Glomerular endothelial cell (primary cell): ENCODE measurements around the gene ASCC2. TPM values are rescaled to one million over a fixed set of nuclear protein-coding genes. Genes with fewer than 3 reads are reported as not detected.

ENCODE experiments used
- DNase-seq: peaks from one replicate; pipeline ENCODE4 v3.0.0-alpha.2; 2011; ENCODE audit warnings: low read depth, low spot score; ENCODE audit errors: extremely low read depth
- total RNA-seq: library from RNA; depleted of rRNA; stranded (reverse); fragments of >200 nt; gene quantifications from 2 replicates; pipeline ENCODE4 v1.2.3, GENCODE V29; 2015

ASCC2 gene
- total RNA-seq, 1 donor from 2014 or later, result 57.2 TPM

DNA sequence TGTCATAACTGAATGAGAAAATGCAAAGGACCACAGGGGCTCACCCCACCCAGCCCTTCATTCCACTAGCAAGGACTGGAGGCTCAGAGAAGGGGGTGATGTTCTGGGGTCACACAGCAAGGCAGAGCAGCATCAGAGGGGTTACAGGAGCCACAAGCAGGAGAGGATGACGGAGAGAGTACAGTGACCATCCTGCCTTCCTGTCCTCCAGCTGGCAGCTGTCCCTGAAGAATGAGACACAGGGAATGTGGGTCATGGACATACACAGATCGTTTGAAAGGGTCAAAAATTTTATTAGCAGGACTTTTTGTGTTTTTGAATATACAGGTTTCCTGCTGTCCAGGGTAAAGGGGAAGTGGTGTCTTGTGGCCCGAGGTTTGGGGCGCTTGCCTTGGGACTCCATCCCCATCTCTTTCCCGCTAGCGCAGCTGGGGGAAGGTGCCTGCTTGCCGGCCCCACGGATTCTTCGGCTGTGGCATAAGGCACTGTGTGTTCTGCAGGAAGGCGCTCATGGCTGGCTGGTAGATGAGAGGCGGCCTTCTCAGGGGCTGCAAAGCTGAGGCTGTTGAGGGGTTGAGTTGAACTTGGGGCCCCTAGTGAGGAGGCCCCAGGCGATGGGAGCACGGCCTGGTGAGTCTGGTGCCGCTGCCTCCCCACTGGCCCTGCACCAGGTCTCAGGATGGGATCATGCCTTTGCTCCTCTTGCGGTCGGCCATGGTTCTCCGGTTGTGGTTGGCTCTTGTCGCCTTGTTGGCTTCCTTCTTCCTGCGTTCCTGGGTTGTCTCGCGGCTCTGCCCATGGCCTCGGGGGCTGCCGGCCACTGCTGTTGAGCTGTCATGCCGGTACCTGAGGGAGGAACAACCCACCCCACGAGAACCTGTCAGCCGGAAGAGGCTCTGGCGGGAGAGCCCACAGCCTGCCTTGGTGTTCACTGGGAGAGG is 49.5 kb downstream of the ASCC2 start:
- DNase-seq, result no peak

DNA sequence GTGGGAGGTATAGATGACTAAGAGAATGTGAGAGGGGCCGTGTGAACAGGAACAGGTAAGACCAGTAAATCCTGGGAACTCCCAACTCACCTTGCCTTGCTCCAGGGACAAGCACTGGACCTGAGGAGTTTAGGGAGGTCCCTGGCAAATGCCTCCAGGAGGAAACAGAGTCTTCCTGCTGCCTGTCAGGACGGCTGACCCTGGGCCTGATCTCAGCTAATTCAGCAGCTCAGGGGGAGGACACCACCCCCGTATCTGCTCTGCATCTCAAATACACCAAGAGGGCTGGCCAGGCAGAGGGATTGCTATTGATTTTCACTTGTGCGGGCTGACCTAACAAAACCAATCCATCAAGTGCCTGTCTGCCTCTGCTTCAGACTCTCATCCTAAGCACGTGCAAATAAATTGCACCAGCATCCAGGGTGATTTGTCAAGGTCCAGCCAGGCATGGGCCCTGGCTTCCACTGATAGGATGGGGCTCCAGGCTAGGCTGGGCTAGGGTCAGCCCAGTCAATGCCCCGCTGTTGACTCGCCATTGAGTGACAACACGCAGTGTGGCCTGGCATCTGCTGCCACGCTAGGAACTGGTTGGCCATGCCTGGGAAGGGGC is 50.6 kb downstream of the ASCC2 start:
- DNase-seq, result no peak

DNA sequence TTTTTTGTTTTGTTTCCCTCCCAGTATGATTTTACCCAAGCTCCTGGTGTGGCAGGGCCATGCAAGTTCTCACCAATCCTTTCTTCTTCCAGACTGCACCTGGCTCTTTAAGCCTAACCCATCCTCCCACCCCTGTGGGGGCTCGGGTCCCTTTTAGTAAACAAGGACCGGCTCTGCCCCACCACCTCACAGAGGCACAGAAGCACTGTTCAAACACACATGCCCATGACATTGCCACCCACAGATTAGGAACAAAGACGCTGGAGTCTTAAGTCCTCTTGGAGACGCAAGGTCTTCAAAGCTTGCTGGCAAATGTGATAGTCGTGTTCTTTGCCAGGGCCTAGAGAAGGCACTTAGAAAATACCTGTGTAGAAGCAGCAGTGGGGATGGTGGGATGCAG is 52.0 kb downstream of the ASCC2 start:
- no peak for DNase-seq

GRCh38 chr22:29784451-29785361 is 53.4 kb downstream of the ASCC2 start:
- DNase-seq, result no peak

DNA sequence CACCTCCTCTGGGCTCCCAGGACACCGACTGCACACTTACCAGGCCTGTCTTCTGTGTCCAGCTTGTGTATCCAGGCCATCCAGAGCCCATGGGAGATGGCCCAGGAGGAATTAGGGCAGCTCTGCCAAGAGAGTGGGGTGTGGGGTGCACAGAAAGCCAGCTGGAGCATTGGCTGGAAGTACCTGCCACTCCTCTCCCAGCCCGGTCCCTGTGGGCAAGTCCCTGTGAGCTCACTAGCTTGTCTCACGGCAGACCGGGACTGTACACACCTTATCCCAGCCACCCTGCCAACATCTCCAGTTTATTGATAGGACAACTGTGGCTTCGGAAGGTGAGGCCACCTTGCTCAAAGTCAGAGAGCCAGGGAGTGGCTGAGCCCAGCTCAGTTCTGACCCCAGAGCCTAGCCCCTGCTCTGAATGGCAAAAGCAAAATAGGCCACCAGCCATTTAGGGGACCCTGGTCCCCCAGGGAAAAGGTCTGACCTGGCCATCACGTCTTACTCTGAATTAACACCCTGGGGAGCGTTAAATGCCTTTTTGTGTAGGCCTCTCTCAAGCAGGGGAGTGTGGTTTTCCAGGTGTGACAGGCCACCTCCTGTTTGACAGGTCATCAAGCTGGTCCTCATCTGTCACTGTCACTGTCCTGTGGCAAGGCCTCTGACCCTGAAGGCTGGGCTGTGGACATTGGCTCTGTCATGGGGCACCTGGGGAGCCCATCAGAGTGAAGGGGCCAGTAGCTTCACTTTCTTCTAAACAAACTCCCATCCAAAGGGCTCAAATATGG is 55.8 kb downstream of the ASCC2 start:
- DNase-seq, result no peak

DNA sequence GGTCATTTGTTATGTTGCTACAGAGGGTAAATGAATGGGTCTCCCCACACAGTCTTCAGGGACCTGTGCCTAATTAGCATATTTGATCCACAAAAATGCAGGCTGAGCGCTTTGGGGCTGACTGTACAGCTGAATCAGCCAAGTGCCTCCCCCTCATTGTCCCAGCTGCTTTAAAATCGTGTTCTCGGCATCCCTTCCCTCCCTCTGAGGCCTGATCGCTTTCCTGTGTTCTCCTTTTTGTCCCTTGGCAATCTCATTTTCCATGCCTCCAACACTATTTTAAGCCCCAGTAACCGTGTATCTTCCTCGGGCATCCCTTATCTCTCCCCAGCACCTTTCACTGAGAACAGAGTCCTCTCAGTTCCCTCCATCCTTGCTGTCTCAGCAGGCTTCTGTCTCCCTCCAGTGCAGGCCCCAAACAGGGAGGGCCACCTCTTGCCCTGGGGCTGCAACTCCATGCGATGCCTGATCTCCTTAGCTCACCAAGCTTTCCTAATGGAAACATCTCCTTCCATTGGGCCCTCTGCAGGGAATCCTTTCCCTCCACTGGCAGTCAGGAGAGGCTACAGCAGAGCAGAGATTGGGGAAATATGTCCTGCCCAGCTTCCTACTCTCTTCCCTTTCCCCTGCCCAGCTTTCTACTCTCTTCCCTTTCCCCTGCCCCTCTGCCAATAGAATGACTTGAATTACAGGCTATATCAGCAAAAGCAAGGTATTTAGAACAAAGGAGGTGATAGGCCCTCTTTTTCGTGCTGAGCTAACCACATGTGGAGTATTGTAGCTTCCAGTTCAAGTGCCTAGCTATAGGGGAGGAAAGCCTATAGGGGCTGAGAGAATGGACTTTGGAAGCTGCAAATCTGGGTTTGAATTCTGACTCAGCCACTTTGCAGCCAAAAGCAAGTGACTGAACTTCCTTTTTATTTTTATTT is 57.1 kb downstream of the ASCC2 start:
- DNase-seq, result no peak

GRCh38 chr22:29780220-29780619 is 57.9 kb downstream of the ASCC2 start:
- DNase-seq, result no peak

DNA sequence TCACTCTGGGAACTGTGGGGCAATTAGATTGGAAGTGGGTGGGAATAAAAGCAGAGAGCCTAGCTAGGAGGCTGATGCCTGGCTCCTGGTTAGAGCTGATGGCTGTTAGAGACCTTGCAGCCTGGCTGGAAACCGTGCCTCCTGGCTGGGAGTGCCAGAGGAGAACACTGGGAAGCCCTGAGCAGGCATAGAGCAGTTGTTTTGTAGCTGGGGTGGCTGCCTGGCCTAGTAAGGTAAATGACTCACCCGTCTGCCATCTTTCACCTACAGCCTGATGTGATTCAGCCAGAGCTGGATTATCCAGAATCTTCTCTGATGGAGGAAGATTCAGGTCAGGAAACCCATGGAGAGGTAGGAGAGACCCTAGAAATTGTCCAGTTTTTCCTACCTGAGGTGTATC is 64.8 kb downstream of the ASCC2 start:
- no peak for DNase-seq

DNA sequence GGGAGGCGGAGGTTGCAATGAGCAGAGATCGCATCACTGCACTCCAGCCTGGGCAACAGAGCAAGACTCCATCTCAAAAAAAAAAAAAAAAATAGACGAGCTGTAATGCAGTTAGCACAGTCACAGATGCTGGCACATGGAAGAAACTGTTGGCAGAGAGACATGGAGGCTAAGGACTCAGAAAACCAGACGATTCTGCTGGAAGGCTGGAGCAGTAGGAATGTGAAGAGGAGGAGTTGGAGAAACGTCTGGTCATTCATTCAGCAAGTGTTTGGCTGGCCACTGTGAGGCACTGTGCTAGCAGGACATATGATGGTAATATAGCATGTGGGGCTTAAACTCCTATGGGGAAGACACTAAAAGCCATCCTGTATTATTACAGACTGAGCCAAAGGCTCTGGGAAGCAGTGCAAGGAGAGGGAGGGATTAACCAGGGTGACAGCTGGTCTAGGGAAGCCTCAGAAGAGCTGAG is 65.9 kb downstream of the ASCC2 start:
- DNase-seq, result no peak

GRCh38 chr22:29769723-29770321 is 68.3 kb downstream of the ASCC2 start:
- no peak for DNase-seq

- DNase-seq, result no peak
These were observed 69.9 kb downstream of the ASCC2 start for GRCh38 chr22:29768052-29768693.

- peak; percentile 85 for DNase-seq
These were observed 70.7 kb downstream of the ASCC2 start, which contains the start of gene UQCR10 for GRCh38 chr22:29767171-29768051. UQCR10 (plus strand) TSS chr22:29767369; CDS start chr22:29767399, 30 bp downstream.

DNA sequence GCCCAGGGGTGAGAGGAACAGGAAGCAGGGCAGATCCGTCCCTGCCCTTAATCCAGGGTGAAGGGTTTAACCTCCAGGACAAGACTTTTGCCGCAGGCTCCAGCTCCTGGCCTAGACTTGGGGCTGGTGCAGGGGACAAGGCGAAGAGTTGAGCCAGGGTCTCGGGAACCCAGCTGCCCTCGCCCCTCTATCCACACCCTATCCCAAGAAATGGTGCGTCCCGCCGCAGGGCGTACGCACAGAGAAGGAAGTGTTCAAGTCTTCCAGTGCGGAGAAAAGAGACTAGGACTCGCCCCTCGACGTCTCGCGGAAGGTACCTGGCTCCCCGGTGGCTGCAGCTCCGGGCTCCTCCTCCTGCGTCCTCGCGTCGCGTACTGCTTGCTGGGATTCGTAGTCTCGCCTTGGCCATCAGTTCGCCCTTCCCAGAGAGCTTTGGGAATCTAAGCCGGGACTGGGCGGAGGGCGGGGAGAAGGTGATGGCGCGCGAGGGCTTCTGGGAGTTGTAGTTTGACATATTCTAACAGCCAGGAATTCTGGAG is 71.4 kb downstream of the ASCC2 start, which contains the start of gene ZMAT5:
Gene ZMAT5, minus strand, starts transcription at position 376 of the 539 bp plus-strand sequence. CDS start 18,463 bp downstream, outside the sequence.
- DNase-seq, result peak; percentile 89

DNA sequence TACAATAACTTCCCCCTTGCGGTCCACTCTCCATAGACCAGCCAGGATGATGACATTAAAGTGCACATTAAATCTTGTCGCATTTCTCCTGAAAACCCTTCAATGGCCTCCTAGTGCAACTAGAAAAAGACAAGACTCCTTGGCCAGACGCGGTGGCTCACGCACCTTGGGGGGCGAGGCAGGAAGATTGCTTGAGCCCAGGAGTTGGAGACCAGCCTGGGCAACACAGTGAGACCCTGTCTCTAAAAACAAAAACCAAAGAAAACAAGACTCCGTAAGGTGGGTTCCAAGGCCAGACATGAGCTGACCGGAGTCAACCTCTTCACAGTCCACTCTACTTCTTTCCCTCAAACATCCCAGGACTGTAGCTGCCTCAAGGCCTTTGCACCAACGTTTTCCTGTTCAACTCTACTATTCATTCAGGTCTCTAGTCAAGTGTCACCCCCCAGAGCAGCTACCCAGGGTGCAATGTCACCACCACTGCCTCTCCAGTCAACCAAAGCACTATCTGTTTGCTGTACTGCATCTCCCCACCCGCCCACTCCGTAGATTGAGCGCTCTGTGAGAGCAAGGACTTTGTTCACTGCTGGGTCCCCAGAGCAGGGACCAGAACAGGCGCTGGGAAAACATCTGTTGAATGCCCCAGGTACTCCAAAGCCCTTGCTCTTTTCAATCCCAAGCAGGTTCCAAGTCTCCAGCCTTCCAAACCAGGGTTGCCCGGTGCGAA is 72.0 kb downstream of the ASCC2 start:
- DNase-seq, result no peak

DNA sequence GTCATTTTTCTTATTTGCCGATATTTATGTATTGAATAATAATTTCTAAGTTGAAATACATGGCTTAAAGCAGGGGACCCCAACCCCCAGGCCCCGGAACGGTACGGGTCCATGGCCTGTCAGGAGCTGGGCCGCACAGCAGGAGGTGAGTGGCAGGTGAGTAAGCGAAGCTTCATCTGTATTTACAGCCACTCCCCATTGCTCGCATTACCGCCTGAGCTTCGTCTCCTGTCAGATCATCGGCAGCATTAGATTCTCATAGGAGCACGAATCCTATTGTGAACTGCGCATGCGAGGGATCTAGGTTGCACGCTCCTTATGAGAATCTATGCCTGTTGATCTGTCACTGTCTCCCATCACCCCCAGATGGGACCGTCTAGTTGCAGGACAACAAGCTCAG is 75.8 kb downstream of the ASCC2 start:
- no peak for DNase-seq

DNA sequence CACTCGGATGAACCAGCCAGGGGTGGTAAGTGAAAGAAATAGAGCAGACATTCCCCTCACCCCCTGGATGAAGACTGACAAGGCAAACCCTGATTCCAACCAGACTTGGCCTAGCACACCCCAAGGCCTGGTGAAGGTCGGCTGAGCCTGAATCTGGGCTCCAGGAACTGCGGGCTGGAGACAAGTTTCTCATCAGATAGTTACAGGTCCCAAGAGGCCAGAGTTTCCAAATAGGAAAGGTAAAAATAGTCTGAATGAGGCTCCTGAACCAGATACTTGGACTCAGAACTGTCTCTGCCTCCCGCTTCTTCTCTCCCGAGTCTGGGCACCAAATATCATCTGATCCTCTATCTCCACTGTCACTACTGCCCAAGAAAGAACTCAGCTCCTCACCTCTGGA is 79.1 kb downstream of the ASCC2 start:
- no peak for DNase-seq
